Activated CD4-positive, alpha-beta memory T cell treated with anti-CD3 and anti-CD28 coated beads for 36 hours (primary cell): ENCODE measurements around the gene KCNQ2. TPM values are rescaled to one million over a fixed set of nuclear protein-coding genes. Genes with fewer than 3 reads are reported as not detected.

Source experiments
- CTCF ChIA-PET: fragments of 350-600 bp; sonication (Branson Sonifier 250); formaldehyde crosslinking; loops from one replicate; lab custom pipeline; 2021; ENCODE audit warnings: antibody characterized with exemption, inconsistent platforms; lab: Charles Lee
- POLR2A ChIA-PET: fragments of 350-600 bp; sonication (Branson Sonifier 250); formaldehyde crosslinking; loops from one replicate; lab custom pipeline; 2021; ENCODE audit warnings: antibody characterized with exemption; lab: Charles Lee
- DNase-seq: peaks from one replicate; pipeline ENCODE4 v3.0.0-alpha.2; 2020
- H3K27ac Mint-ChIP-seq: one replicate; pipeline ENCODE4 v1.8.0; 2021; ENCODE audit warnings: mixed read lengths
- H3K27me3 Mint-ChIP-seq: one replicate; pipeline ENCODE4 v1.8.0; 2021; ENCODE audit warnings: mixed read lengths
- H3K36me3 Mint-ChIP-seq: one replicate; pipeline ENCODE4 v1.8.0; 2021; ENCODE audit warnings: mixed read lengths
- H3K4me1 Mint-ChIP-seq: one replicate; pipeline ENCODE4 v1.8.0; 2021; ENCODE audit warnings: low read depth, mixed read lengths
- H3K4me3 Mint-ChIP-seq: one replicate; pipeline ENCODE4 v1.8.0; 2021; ENCODE audit warnings: mild to moderate bottlenecking, mixed read lengths
- H3K9me3 Mint-ChIP-seq: one replicate; pipeline ENCODE4 v1.8.0; 2021; ENCODE audit warnings: mixed read lengths
- intact Hi-C: fragments of 100-400 bp; cut with micrococcal nuclease; formaldehyde crosslinking; loops from one replicate; pipeline ENCODE4 v1.15.1; 2023
- total RNA-seq, 2 experiments: library from RNA; stranded (reverse); gene quantifications; one replicate each; pipeline ENCODE4 v1.2.3, GENCODE V29; 2021

The KCNQ2 gene
- total RNA-seq, 2 experiments from 2014 or later, result not detected

DNA sequence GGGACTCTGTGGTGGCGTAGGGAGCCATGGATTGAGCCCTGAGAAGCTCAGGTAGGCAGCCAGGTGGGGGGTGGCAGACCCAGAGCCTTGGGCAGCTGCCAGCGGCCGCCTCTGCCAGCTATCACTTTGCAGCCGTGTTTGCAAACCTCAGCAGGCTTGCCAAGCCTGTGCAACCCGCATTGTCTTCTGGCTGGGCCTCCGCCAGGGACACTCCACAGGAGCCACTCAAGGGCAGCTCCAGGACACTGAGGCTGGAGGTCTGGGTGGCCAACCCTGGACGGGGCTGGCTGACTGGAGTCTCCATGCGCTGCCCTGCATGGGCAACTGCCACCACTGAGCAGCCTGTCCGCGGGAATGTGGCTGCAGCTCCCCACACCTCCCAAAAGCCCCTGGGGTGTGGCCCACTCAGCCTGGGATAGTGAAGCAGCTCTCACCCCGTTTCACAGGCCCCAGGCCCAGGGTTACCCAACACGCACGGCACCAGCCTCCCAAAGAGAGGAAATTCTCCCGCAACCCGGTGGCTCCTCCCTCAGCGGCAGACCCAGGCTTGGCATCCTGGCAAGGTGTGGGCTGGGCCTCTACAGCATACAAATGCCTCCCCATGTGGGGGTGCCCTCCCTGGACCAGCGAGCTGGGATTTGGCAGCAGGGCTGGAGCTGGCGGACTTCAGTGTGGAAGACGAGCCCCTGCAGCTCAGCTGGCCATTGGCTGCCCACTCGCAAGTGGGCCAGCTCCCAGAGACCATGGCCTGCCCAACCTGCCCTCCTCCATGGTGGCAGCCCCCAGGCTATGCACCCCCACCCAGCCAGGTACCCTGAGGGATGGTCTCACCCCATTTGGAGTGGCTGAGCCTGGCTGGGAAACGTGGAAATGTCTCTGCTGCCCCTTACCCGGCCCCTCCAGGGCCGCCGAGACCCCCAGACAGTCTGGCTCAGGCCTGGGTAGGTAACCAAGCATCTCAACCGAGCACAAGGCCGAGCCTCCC, 114.2 kb downstream of the KCNQ2 start:
- Mint-ChIP-seq H3K9me3 (no peaks in the 10 kb centered on the region), H3K36me3 (no peaks in the 10 kb centered on the region)

DNA sequence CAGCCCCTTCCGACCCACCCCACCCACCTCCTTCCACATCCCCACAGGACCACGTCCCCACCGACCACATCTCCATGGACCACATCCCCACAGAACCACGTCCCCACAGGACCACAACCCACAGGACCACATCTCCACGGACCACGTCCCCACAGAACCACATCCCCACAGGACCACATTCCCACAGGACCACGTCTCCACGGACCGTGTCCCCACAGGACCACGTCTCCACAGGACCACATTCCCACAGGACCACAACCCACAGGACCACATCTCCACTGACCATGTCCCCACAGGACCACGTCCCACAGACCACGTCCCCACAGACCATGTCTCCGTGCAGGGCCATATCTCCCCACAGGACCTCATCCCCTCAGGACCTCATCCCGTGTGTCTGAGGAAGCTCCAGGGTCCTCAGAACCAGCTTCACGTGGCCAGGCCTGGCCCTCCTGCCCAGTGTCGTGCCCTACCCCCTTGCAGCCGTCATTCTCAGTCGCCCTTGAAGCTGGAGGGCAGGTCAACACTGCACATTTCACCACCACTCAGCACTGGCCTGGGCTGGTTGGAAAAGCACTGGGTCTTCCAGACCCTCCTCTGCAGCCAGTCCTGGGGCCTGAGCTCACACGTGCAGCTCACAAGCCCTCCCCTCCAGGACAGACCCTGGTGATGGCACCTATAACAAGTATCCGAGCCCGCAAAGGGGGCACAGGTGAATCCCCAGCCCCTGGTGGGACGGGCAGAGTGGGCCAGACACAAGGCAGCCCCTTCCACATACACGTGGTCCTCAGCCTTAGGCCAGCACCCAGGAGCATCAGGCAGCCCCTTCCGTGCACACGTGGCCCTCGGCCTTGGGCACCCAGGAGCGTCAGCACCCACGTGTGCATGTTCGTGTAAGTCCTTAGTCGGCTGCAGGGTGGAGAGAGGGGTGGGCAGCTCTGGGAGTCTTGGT, 115.2 kb downstream of the KCNQ2 start:
- Mint-ChIP-seq H3K4me1 (no peaks in the 10 kb centered on the region), H3K27me3 (peaks cover 16% of the 10 kb centered on the region), H3K27ac (no peak overlapping the region), H3K4me3 (no peak overlapping the region), H3K9me3 (no peaks in the 10 kb centered on the region), H3K36me3 (no peaks in the 10 kb centered on the region)
- POLR2A ChIA-PET, result no interaction called here
- DNase-seq, result no peak
- intact Hi-C loops, result no loop called here
- CTCF ChIA-PET, result no interaction called here

More for the DNA sequence above, 114.2 kb downstream of the KCNQ2 start:
- no peak overlapping the region for H3K4me3 Mint-ChIP-seq
- intact Hi-C loops, result no loop called here
- no peaks in the 10 kb centered on the region for H3K4me1 Mint-ChIP-seq
- POLR2A ChIA-PET, result no interaction called here
- CTCF ChIA-PET, result no interaction called here
- peaks cover 24% of the 10 kb centered on the region for H3K27me3 Mint-ChIP-seq
- DNase-seq, result no peak
- H3K27ac Mint-ChIP-seq, result no peak overlapping the region

DNA sequence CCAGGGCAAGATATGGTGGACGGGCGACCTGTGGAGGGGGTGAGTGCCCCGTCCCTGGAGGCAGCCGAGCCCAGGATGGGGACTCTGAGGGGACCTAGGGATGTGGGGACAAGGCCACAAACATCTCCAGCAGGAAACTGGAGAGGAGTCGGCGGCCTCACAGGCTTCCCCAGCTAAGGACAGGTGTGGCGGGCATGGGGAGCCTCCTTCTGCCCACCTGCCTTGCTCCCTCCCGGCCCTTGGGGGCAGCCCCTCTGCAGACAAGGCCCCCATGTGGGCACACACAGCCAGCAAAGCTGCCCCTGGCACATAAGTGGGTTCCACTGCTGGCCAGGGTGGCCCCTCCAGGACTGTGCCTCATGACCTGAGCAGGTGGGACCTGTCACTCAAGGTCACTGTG, 115.9 kb downstream of the KCNQ2 start:
- ChIA-PET CTCF (no interaction called here), POLR2A (no interaction called here)
- Mint-ChIP-seq H3K27ac (no peak overlapping the region), H3K36me3 (no peaks in the 10 kb centered on the region), H3K4me3 (no peak overlapping the region), H3K27me3 (peaks cover 16% of the 10 kb centered on the region), H3K9me3 (no peaks in the 10 kb centered on the region), H3K4me1 (no peaks in the 10 kb centered on the region)
- no peak for DNase-seq
- intact Hi-C loops, result no loop called here

DNA sequence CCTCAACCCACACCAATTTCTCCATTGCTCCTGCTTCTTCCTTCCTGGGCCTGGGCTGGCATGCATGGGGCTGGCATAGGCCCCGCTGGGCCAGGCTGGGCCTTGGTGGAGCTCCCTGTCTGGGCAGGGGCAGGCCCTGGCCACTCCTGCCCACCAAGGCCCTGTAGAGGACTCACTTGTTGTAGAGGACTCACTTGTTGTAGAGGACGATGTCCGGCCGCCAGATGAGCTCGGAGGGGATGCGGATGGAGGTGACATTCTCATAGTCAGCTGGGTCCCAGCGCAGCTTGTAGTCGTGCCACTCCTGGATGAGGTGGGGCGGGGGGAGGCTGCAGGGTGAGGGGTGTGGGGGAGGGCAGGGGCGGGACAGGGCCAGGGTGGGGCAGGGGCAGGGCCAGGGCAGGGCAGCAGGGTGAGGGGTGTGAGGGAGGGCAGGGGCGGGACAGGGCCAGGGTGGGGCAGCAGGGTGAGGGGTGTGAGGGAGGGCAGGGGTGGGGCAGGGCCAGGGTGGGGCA, 116.6 kb downstream of the KCNQ2 start:
- peaks cover under 1% of the 10 kb centered on the region for H3K9me3 Mint-ChIP-seq
- ChIA-PET POLR2A (no interaction called here), CTCF (no interaction called here)
- no peak overlapping the region for H3K27ac Mint-ChIP-seq
- no peak for DNase-seq
- intact Hi-C loops, result no loop called here
- H3K36me3 Mint-ChIP-seq, result no peaks in the 10 kb centered on the region
- H3K4me3 Mint-ChIP-seq, result no peak overlapping the region
- peaks cover 16% of the 10 kb centered on the region for H3K27me3 Mint-ChIP-seq
- H3K4me1 Mint-ChIP-seq, result no peaks in the 10 kb centered on the region

DNA sequence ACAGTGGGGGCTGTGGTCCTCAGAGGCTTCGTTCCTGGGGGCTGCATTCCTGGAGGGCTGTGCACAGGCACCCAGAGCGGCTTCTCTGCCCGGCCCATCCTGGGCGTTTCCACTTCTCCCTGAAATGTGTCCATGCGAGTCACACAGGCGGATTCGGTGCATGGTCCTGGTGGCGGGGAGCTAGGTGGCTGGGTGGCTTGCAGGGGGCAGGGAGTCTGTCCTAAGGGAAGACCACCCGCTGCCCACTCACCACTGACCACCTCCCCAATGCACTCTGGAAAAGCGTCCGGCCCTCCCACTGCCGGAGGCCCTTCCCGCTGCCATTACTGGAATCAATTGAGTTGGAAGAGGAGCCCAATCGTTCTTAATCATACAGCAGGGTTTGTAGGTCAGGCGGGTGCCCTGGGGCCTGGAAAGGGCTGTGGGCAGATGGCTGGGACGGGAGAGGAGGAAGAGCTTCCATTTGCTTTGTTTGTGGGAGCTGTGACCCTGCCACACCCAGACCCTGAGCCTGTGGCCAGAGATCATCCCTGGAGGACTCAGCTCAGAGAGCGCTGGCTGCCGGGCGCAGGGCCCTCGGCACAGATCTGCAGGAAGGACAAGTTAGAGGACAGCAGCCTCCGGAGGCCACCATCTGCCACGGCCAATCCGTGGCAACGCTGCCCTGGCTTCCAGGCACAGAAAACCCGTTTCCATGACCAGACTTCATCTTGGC, 117.7 kb downstream of the KCNQ2 start:
- H3K4me1 Mint-ChIP-seq, result no peaks in the 10 kb centered on the region
- ChIA-PET CTCF (no interaction called here), POLR2A (no interaction called here)
- DNase-seq, result no peak
- peaks cover 12% of the 10 kb centered on the region for H3K27me3 Mint-ChIP-seq
- intact Hi-C loops, result no loop called here
- no peak overlapping the region for H3K27ac Mint-ChIP-seq
- peaks cover 7% of the 10 kb centered on the region for H3K9me3 Mint-ChIP-seq
- H3K4me3 Mint-ChIP-seq, result no peak overlapping the region
- no peaks in the 10 kb centered on the region for H3K36me3 Mint-ChIP-seq

DNA sequence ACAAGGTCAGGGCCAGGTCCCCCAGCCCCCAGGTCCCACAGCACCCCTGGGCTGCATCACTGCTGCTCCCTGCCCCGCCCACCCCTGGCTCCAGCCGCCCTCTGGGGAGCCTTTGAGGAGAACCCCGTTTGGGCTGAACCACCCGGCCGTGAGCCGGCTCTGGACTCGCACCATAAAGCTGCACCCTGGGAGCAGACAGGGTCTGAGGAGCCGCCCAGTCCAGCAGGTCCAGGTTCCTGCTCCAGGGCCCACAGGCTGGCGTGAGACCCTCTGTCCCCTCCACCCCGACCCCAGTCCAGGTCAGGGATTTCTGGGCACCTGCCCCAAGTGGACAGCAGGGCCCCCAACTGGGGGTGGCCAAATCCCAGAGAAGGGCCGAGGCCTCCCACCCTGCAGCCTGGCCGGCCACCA, 119.6 kb downstream of the KCNQ2 start:
- Mint-ChIP-seq H3K27me3 (peaks cover 3% of the 10 kb centered on the region), H3K4me3 (no peak overlapping the region), H3K9me3 (peaks cover 7% of the 10 kb centered on the region), H3K4me1 (no peaks in the 10 kb centered on the region), H3K36me3 (no peaks in the 10 kb centered on the region), H3K27ac (no peak overlapping the region)
- ChIA-PET POLR2A (no interaction called here), CTCF (no interaction called here)
- DNase-seq, result no peak
- intact Hi-C loops, result no loop called here

DNA sequence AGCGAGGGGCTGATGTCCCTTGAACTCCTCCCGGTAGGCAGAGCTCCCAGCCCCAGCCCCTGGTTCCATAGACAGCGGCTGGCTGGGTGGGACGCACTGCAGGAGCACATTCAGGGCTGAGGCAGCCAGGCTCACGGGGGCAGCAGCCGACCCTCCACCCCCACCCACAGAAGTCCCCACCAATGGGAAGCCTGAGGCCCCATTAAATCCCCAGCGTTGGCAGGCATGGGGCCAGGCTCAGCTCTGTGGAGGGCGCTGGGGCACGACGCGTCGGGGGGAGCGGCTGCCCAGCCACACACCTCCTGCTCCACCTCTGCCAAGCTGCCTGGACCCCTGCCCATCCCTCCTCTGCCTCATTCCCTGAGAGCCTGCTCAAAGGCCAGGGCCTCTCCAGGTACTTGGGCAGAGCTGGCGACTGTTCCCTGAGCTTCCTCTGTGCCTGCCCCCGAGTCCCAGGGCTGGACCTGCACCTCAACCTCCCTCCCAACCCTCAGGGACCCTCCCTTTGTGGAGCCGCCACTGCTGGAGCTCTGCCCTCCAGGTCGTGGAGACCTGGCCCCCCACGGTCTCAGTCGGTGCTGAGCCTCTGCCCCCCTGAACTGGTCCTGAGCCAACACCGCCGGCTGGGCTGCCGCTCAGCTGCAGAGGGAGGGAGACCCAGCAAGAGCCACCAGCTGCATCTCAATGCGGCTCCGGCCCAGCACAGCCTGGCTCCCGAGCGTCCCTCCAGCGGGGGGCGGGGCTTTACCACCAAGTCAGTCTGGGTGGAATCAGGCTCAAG, 120.5 kb downstream of the KCNQ2 start:
- no peaks in the 10 kb centered on the region for H3K36me3 Mint-ChIP-seq
- CTCF ChIA-PET, result no interaction called here
- DNase-seq, result no peak

DNA sequence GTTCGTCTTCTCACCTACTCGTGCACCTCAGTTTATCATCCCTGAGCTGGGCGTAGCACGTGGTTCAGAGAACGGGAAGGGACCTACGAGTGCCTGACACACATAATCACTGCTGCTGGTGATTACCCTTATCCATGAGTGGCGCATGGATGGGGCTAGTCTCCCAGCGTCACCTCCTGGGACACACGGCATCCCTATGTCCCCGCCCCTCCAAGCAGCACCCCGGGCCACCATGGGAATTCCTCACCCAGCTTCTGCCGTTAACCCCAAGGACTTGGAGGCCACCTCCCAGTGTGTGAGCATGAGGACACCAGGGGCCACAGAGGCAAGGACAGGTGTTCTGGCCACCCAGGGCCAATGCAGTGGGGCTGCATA, 121.1 kb downstream of the KCNQ2 start:
- no peak overlapping the region for H3K27ac Mint-ChIP-seq
- no peak for DNase-seq
- ChIA-PET POLR2A (no interaction called here), CTCF (no interaction called here)
- peaks cover 7% of the 10 kb centered on the region for H3K9me3 Mint-ChIP-seq
- H3K4me3 Mint-ChIP-seq, result no peak overlapping the region
- no peaks in the 10 kb centered on the region for H3K27me3 Mint-ChIP-seq
- intact Hi-C loops, result no loop called here
- no peaks in the 10 kb centered on the region for H3K36me3 Mint-ChIP-seq
- H3K4me1 Mint-ChIP-seq, result no peaks in the 10 kb centered on the region

More for the DNA sequence above, 120.5 kb downstream of the KCNQ2 start:
- POLR2A ChIA-PET, result no interaction called here
- peaks cover 7% of the 10 kb centered on the region for H3K9me3 Mint-ChIP-seq
- peaks cover 3% of the 10 kb centered on the region for H3K27me3 Mint-ChIP-seq
- no peak overlapping the region for H3K27ac Mint-ChIP-seq
- H3K4me1 Mint-ChIP-seq, result no peaks in the 10 kb centered on the region
- intact Hi-C loops, result no loop called here
- no peak overlapping the region for H3K4me3 Mint-ChIP-seq

DNA sequence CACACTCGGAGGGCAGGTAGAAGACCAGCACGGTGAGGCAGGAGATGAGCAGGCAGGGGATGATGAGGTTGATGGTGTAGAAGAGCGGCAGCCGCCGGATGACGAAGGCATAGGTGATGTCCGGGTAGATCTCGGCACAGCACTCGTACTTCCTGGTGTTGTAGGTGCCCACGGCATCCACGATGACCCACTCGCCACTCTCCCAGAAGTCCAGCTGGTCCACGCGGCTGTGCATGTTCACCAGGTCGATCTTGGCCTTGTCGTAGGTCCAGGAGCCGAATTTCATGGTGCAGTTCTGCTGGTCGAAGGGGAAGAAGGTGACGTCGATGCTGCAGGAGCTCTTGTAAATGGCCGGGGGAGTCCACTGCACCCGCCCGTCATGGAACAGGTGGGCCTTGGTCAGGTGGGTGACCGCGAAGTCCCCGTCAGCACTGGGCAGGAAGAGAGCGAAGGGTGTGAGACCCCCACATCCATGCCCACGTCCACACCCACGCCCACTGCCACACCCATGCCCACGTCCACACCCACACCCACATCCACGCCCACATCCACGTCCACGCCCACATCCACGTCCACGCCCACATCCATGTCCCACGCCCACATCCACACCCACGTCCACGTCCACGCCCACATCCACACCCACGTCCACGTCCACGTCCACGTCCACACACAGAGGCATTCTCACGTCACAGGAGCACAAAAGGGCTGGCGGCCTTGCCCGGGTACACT, 121.7 kb downstream of the KCNQ2 start:
- Mint-ChIP-seq H3K4me1 (no peaks in the 10 kb centered on the region), H3K27me3 (no peaks in the 10 kb centered on the region), H3K4me3 (no peak overlapping the region), H3K36me3 (no peaks in the 10 kb centered on the region), H3K9me3 (peaks cover 7% of the 10 kb centered on the region), H3K27ac (no peak overlapping the region)
- intact Hi-C loops, result no loop called here
- POLR2A ChIA-PET, result no interaction called here
- no peak for DNase-seq
- CTCF ChIA-PET, result no interaction called here
